Measurements from ENCODE around the gene ZNF333.
"Not testable (repeated sequence)": the region's sequence is repeated elsewhere in the genome, so short reads cannot be mapped to it uniquely, and the experiment has no call there.

Gene ZNF333

DNA sequence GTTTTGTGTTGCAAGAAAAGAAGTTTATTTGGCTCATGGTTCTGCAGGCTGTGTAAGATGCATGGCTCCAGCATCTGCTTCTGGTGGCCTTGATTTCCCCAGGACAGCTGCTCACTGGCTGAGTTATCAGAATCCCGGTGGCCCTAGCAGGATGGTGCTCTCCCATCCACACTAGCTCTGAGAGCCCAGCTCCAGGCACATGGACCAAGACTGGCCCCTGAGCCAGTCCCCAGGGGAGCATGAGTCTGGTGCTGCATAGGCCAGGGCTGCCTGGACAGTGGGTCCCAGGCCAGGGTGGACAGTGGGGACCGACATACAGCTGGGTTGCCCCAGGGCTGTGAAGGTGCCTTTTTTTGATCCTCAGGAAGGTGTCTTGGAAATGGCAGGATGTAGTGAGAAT lies 78.2 kb downstream of the ZNF333 start:
- no peak for DNase-seq (ENCODE audit: low read depth in 2 of 2)

DNA sequence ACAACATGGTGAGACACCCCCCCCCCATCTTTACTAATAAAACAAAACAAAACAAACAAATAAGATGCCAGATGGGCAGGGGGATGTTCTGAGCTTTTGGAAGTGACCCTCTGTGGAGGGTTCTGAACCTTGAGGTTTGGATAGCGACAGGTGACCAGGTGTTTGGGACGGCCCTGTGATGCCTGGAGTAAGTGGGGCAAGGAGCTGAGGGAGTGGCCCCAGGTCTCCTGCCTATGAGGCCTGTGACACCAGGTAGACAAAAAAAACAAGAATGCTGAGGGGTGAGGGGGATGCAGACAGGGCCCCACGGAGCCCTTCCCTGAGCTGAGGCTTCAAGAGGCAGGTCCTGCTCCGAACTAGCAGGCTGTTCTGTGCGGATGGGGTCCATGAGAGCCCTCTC lies 79.4 kb downstream of the ZNF333 start:
- DNase-seq (ENCODE audit: low read depth in 2 of 2), result no peak

DNA sequence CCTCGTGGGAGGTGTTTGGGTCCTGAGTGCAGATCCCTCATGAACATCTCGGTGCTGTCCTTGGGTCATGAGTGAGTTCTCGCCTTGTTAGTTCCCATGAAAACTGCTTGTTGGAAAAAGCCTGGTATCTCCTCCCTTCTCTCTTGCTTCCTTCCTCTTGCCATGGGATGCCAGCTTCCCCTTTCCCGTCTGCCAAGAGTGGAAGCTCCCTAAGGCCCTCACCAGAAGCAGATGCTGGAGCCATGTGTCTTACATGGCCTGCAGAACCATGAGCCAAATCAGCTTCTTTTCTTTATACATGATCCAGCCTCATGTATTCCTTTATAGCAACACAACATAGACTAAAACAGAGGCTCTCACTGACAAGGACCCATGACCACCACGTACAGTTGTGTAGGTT lies 80.3 kb downstream of the ZNF333 start:
- no peak for DNase-seq (ENCODE audit: low read depth in 2 of 2)

DNA sequence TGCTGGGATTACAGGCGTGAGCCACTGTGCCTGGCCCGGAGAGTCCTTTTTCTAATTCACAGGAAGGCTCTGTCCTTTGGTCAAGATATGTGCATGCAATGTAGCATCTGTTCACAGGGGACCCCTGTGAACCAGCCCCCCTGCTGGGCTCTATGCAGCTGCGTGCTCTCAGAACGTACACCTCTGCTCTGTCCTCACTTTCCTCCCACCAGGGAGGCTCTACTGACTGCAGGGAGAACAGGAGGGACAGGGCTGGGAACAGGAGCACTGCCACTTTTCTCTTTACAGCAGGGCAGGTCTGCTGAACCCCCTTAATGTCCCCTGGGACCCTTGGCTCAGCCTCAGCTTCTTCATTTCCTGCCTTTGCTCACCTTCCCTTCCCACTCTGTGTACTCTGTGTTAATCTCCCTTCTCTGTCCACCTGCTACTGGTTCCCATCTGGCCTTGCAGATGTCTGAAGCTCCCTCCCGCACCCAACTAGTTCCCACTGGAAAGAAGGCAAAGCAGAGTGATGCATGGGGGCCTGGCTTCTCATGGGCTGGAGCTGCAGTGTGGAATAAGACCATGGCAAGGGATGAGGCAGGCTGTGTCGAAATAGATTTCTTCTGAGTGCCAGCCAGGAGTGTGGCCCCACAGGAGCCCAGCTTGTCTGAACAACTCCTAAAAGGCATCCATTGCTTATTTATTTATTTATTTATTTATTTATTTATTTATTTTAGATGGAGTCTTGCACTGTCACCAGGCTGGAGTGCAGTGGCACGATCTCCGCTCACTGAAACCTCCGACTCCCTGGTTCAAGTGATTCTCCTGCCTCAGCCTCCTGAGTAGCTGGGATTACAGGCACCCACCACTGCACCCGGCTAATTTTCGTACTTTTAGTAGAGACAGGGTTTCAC lies 81.3 kb downstream of the ZNF333 start:
- DNase-seq (ENCODE audit: low read depth in 2 of 2), result no peak

DNA sequence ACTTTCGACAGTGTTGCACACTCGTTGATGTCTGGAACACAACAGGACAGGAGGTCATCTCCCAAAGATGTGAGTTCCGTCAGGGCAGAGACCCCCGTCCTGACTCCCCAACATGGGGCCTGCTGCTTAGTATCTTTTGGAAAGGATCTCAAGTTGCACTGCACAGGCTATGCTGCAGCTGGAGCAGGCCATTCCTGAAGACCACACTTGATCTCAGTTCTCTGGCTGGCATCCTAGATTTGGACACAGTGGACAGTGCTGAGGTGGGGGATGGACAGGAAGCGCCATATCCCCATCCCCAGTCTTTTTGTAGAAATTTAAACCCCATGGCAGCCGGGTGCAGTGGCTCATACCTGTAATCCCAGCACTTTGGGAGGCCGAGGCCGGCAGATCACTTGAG lies 82.6 kb downstream of the ZNF333 start:
- DNase-seq (ENCODE audit: low read depth in 2 of 2), result no peak

DNA sequence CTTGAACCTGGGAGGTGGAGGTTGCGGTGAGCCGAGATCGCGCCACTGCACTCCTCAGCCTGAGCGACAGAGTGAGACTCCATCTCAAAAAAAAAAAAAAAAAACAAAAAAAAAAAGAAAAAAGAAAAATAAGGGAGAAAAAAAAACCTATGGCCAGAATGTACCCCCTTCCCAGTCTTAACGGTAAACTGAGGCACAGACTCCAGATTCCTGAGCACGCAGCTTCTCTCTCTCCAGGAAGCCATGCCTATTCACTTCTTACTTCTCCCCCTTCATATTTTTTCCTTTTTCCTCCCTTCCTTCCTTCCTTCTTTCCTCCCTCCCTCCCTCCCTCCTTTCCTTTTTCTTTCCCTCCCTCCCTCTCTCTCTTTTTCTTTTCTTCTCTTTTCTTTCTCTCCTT lies 83.1 kb downstream of the ZNF333 start:
- DNase-seq (ENCODE audit: low read depth in 2 of 2), result no peak

DNA sequence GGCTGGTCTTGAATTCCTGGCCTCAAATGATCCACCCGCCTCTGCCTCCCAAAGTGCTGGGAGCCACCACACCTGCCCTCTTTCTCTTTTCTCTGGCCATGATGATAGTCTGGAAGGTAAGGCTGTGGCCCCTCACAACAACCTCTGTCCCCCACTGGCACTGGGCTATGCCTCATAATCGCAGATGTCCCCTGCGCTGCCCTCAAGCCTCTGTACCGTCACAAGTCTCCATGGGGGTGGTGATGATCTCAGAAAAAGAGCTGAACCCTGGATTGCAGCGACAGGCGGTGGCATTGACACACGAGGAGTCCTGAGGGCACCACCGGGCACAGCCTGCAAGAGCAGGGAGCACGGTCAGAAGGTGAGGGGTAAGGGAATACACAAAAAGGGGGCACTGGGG lies 83.9 kb downstream of the ZNF333 start:
- not testable (repeated sequence) for DNase-seq (ENCODE audit: low read depth in 2 of 2)

DNA sequence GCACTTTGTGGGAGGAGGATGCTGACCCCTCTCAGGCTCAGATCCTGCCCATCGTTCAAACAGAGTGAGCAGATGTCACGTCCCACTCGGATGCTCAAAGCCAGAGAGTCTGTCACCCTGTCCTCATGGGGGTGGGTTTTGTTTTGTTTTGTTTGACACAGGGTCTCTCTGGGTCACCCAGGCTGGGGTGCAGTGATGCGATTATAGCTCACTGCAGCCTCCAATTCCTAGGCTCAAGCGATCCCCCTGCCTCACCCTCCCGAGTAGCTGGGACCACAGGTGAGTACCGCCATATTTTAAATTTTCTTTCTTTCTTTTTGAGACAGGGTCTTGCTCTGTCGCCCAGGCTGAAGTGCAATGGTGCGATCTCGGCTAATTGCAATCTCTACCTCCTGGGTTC lies 84.5 kb downstream of the ZNF333 start:
- no peak for DNase-seq (ENCODE audit: low read depth in 2 of 2)

DNA sequence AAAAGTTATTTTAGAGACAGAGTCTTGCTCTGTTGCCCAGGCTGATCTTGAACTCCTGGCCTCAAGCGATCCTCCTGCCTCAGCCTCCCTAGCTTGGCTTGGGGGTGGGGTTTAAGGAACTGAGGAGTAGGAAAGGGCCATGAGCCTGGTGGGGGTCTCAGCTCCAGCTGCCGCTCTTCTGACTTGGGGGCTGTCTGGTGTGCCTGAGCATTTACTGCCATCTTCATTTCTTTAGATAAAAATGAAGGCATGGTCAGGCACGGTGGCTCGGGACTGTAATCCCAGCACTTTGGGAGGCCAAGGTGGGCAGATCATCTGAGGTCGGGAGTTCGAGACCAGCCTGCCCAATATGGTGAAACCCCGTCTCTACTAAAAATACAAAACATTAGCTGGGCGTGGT lies 85.5 kb downstream of the ZNF333 start:
- not testable (repeated sequence) for DNase-seq (ENCODE audit: low read depth in 2 of 2)

DNA sequence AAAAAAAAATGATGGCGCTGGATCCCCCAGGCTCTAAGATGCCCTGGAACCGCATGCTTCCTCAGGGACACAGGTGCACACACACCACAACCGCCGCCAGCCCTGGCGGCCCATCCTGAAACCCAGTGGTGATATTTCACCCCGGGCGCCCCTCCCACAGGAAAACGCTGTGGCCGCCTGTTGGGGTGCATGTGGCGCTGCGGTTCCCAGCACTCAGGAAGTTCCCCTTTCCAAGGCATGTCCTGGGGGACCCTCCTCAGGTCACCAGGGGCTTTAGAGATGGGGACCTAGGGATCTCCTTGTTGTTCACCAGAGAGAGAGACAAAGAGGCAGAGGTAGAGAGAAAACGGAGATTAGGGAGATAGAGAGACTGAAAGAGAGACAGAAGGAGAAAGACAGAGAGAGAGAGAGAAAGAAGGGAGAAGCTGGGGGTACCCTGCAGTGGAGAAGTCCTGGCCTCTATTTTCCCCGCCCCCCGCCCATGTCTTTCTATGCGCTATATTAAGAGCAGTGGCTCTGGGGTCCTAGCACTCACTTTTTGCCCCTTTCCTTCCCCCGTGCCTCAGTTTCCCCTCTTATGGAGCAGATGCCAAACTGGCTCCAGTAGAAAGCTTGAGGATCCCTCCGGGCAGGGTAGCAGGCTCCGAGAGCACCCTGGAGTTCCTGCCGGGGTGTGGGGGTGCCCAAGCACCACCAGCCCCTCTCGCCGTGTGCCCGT lies 86.2 kb downstream of the ZNF333 start:
- DNase-seq (ENCODE audit: low read depth in 2 of 2), result no peak

DNA sequence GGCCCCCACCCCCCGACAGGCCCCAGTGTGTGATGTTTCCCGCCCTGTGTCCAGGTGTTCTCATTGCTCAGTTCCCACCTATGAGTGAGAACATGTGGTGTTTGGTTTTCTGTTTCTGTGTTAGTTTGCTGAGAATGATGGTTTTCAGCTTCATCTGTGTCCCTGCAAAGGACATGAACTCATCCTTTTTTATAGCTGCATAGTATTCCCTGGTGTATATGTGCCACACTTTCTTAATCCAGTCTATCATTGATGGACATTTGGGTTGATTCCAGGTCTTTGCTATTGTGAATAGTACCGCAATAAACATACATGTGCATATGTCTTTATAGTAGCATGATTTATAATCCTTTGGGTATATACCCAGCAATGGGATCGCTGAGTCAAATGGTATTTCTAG lies 87.8 kb downstream of the ZNF333 start:
- DNase-seq (ENCODE audit: low read depth in 2 of 2), result not testable (repeated sequence)

DNA sequence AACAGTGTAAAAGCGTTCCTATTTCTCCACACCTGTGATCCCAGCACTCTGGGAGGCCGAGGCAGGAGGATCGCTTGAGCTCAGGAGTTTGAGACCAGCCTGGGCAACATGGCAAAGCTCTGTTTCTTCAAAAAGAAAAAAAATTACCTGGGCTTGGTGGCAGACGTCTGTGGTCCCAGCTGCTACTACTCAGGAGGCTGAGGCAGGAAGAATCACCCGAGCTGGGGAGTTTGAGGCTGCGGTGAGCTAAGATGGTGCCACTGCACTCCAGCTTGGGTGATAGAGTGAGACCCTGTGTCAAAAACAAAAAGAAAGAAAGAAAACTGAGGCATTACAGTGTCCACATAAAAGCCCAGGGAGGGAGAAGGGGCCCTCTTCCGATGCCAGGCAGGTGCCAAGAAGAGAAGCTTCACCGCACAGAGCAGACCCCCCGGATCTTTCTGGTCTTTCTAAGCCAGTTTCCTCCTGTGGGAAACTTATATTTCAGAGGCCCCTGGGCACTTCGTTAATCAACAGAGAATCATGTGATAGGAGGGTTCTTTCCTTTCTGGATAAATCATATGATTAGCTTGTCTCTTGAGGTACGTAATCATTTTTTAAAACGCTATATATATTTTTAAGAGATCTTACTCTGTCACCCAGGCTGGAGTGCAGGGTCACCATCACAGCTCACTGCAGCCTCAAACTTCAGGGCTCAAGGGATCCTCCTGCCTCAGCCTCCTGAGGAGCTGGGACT lies 88.4 kb downstream of the ZNF333 start, which contains the start of gene ADGRE2:
Gene ADGRE2, minus strand, starts transcription at position 451 of the 736 bp plus-strand sequence. CDS start 1,804 bp downstream, outside the sequence.
- not testable (repeated sequence) for DNase-seq (ENCODE audit: low read depth in 2 of 2)

DNA sequence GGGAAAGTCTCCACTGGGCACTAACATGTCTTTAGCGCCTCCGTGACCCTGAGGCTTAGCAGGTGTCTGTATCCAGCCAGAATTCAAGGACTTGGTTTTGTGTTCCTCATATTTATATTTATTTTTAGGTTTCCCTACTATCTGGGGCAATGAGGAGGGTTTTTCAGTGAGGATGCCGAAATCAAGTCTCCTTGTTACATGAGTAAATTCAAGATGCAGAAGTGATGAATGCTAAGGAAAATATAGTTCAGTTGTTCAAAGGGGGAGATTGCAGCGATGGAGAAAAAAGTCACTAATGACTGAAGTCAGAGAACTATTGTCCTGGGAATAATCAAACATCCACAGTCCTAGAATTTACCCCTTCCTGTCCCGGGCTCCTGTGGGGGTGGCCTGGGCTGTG lies 89.3 kb downstream of the ZNF333 start:
- no peak for DNase-seq (ENCODE audit: low read depth in 2 of 2)

DNA sequence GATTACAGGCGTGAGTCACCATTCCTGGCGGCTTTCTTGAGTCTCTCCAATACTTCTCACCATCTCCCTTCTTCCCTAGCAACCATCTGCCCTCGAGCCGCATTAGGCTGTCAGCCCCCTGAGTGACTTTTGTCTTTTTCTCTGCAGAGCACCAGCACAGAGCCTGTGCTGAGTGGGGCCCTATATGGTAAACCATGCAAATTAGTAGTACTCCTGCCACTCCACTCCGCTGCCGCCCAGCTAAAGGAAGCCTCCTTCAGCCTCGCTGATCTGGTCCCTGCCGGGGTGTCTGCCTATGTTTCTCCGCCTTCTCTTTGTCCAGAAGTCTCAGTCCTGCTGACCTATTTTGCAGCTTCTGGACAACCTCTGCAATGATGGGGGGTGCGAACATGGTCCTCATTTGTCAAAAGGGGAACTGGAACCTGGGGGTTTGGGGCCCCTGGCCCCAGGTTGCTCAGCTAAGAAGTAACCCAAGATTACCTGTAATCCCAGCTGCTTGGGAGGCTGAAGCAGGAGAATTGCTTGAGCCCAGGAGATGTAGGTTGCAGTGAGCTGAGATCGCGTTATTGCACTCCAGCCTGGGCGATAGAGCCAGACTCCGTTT lies 90.9 kb downstream of the ZNF333 start:
- DNase-seq (ENCODE audit: low read depth in 2 of 2), result not testable (repeated sequence)

DNA sequence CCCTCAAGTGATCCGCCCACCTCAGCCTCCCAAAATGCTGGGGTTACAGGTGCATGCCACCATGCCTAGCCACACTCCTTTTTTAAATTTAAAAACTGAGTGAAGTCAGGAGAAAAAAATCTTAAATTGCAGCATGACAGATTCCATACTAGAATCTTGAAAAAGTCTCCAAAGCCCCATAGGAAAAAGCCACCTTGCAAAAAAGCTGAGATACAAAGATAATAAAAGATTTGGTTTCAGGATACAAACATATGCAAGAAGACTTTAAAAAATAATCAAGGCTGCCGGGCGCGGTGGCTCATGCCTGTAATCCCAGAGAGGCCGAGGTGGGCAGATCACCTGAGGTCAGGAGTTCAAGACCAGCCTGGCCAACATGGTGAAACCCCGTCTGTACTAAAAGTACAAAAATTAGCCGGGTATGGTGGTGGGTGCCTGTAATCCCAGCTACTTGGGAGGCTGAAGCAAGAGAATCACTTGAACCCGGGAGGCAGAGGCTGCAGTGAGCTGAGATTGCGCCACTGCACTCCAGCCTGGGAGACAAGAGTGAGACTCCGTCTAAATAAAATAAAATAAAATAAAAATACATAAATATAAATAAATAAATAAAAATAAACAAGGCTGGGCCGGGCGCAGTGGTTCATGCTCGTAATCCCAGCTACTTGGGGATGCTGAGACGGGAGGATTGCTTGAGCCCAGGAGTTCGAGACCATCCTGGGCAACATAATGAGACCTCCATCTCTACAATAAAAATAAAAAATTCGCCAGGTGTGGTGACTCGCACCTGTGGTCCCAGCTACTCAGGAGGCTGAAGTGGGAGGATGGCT lies 92.1 kb downstream of the ZNF333 start:
- not testable (repeated sequence) for DNase-seq (ENCODE audit: low read depth in 2 of 2)

DNA sequence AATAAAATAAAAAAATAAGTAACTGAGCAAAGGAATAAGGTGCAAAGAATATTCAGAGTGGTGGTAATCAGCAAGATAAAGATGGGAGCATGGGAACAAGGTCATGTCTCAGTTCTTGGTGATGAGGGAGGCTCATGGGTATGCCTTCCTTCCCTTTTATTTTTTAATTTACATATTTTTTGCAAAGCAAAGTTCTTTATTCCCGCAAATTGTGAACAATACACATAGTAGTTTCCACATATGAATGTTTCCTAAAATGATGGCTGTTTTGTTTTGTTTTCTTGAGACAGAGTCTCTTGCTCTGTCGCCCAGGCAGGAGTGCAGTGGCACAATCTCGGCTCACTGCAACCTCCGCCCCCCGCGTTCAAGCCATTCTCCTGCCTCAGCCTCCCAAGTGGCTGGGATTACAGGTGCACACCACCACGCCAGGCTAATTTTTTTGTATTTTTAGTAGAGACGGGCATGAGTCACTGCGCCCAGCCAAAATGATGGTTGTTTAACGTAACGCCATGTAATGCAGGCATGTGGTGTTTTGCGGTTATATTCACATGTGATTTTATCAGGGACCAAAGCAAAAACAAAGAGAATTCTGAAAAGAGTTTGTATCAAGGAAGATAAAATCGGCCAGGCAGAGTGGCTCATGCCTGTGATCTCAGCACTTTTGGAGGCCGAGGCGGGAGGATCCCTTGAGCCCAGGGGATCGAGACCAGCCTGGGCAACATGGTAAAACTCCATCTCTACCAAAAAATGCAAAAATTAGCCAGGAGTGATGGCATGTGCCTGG lies 93.0 kb downstream of the ZNF333 start:
- DNase-seq (ENCODE audit: low read depth in 2 of 2), result no peak

All from stimulated activated CD4-positive, alpha-beta T cell treated with anti-CD3 and anti-CD28 coated beads, Interleukin-1b, Interleukin-23, amount 100 ng/mL, for 4 hours (primary cell).